ENCODE data around the gene COX20. TPM values are rescaled to one million over a fixed set of nuclear protein-coding genes. Genes with fewer than 3 reads are reported as not detected.

The COX20 gene
- total and polyA plus RNA-seq, 2 donors (not counting 3 experiments of a cell fraction or from before 2014, with no cell fraction given): 17.1 to 30.2 TPM

- Histone ChIP-seq H3K9ac (replicated peaks; ENCODE audit: extremely low read depth, insufficient read depth, low read length) (no peak overlapping the region), H4K20me1 (replicated peaks; ENCODE audit: control insufficient read depth, extremely low read depth, insufficient read depth, low read length) (no peaks in the 10 kb centered on the region), H3K4me1 (ENCODE audit: control insufficient read depth, extremely low read depth, insufficient read depth, low read length) (no peaks in the 10 kb centered on the region), H3K36me3 (ENCODE audit: control insufficient read depth in 2 of 2, extremely low read depth in 1 of 2, insufficient read depth in 2 of 2, low read length in 2 of 2) (no peaks in the 10 kb centered on the region), H2AFZ (ENCODE audit: low read depth, low read length) (no peak overlapping the region), H3K9me3 (replicated peaks; ENCODE audit: control insufficient read depth, insufficient read depth, low read length) (no peaks in the 10 kb centered on the region), H3K27ac (ENCODE audit: insufficient read depth, low read depth, low read length) (no peak overlapping the region), H3K4me3 (replicated peaks in 1 of 3; ENCODE audit: insufficient read depth in 1 of 3, low read depth in 1 of 3, low read length in 3 of 3) (no peak overlapping the region), H3K4me2 (ENCODE audit: insufficient read depth, low read length) (no peak overlapping the region), H3K79me2 (ENCODE audit: control insufficient read depth, insufficient read depth, low read length) (no peaks in the 10 kb centered on the region), H3K27me3 (ENCODE audit: control insufficient read depth in 2 of 2, insufficient read depth in 2 of 2, low read length in 2 of 2) (peaks cover 3 to 5% of the 10 kb centered on the region in 2 experiments), H3K9me1 (replicated peaks; ENCODE audit: control insufficient read depth, extremely low read depth, insufficient read depth, low read length) (no peaks in the 10 kb centered on the region)
- POLR2A ChIA-PET: no interaction called here
- intact Hi-C loops (cut with micrococcal nuclease) (no loop called here), dilution Hi-C loops (cut with MboI; ENCODE audit: extremely low pct_ligation_motif_present, low sequenced_read_pairs) (no loop called here)
- FAIRE-seq: no peak
- no peak for DNase-seq (ENCODE audit: low read depth, low spot score)
- CTCF ChIA-PET: interaction anchor here (2.1 kb wide), 1 partner anchor 223 kb away, joined by 6 read pairs; no protein-coding TSS in a partner anchor
- BruUV-seq (replicated peaks): no TSS peak
- TF ChIP-seq POLR2A (IDR thresholded peaks at IDR 0.05; ENCODE audit: low read depth, low read length): no peak
- TF ChIP-seq CTCF (IDR thresholded peaks at IDR 0.05; ENCODE audit: extremely low read depth in 1 of 2, insufficient read depth in 1 of 2, low read depth in 1 of 2, low read length in 2 of 2): no peak
- no peak for TF ChIP-seq EZH2 (IDR thresholded peaks at IDR 0.05; ENCODE audit: borderline replicate concordance, low read depth, low read length, severe bottlenecking)
- no peak for TF ChIP-seq GATA2 (IDR thresholded peaks at IDR 0.05; ENCODE audit: insufficient read depth, insufficient read length, low read depth, low read length)
- TF ChIP-seq JUN (IDR thresholded peaks at IDR 0.05; ENCODE audit: borderline replicate concordance, insufficient read depth, insufficient read length, low read depth): no peak
- no peak for TF ChIP-seq MAX (IDR thresholded peaks at IDR 0.05; ENCODE audit: insufficient read depth, insufficient read length)
- no peak for TF ChIP-seq POLR2AphosphoS5 (IDR thresholded peaks at IDR 0.05; ENCODE audit: insufficient read depth, low read depth, low read length)
- TF ChIP-seq MYC (IDR thresholded peaks at IDR 0.05; ENCODE audit: low read depth, low read length): no peak
- TF ChIP-seq FOS (IDR thresholded peaks at IDR 0.05; ENCODE audit: borderline replicate concordance, insufficient read depth, low read length): no peak
These were observed 15.3 kb upstream of the COX20 start for GRCh38 chr1:244820131-244820530.
